Keratinocyte (primary cell): ENCODE data around the gene WDR77. TPM values are rescaled to one million over a fixed set of nuclear protein-coding genes. Genes with fewer than 3 reads are reported as not detected.

ENCODE experiments used
- DNase-seq: peaks from one replicate; pipeline ENCODE4 v3.0.0-alpha.2; 2011; ENCODE audit warnings: low read depth, missing footprints, low spot score
- FAIRE-seq: peaks from 2 replicates; lab custom pipeline; 2011; peaks lifted over from hg19 to GRCh38; lab: Jason Lieb, UNC
- H2AFZ ChIP-seq: 2 replicates; pipeline ENCODE4 v1.6.0; 2012; ENCODE audit warnings: low read length, control low read depth, inconsistent platforms; ENCODE audit not compliant: control insufficient read depth
- H3K27ac ChIP-seq: 2 replicates; pipeline ENCODE4 v1.5.1; 2011; ENCODE audit warnings: low read length; ENCODE audit not compliant: control insufficient read depth, insufficient read depth
- H3K27me3 ChIP-seq: 3 replicates; pipeline ENCODE4 v1.6.0; 2011; ENCODE audit warnings: low read length; ENCODE audit not compliant: control insufficient read depth, insufficient read depth; ENCODE audit errors: extremely low read depth
- H3K36me3 ChIP-seq, 2 experiments: 2 replicates in 1 of 2; 3 replicates in 1 of 2; pipeline ENCODE4 v1.5.1; 2011; ENCODE audit warnings: low read length in 2 of 2, mild to moderate bottlenecking in 1 of 2; ENCODE audit not compliant: control insufficient read depth in 2 of 2, insufficient read depth in 2 of 2; ENCODE audit errors: extremely low read depth in 1 of 2
- H3K4me1 ChIP-seq: 3 replicates; pipeline ENCODE4 v1.5.1; 2011; ENCODE audit warnings: low read length; ENCODE audit not compliant: control insufficient read depth, insufficient read depth; ENCODE audit errors: extremely low read depth
- H3K4me2 ChIP-seq: 3 replicates; pipeline ENCODE4 v1.6.0; 2011; ENCODE audit warnings: low read depth, low read length; ENCODE audit not compliant: control insufficient read depth, insufficient read depth; ENCODE audit errors: extremely low read depth
- H3K4me3 ChIP-seq, 3 experiments: fragments of 200-600 bp in 1 of 3; sonication (generic) in 1 of 3; 2 replicates in 2 of 3; 3 replicates in 1 of 3; pipeline ENCODE4 v1.5.1; 2011 to 2016; ENCODE audit warnings: low read length in 3 of 3, mild to moderate bottlenecking in 3 of 3, control low read depth in 2 of 3, inconsistent platforms in 1 of 3, low read depth in 1 of 3, mixed read lengths in 1 of 3, mixed run types in 1 of 3, moderate library complexity in 1 of 3; ENCODE audit not compliant: control insufficient read depth in 2 of 3, insufficient read depth in 2 of 3; ENCODE audit errors: extremely low read depth in 1 of 3
- H3K79me2 ChIP-seq: 2 replicates; pipeline ENCODE4 v1.6.0; 2012; ENCODE audit warnings: low read length; ENCODE audit not compliant: control insufficient read depth, insufficient read depth
- H3K9ac ChIP-seq: 3 replicates; pipeline ENCODE4 v1.6.0; 2011; ENCODE audit warnings: low read length; ENCODE audit not compliant: control insufficient read depth, insufficient read depth; ENCODE audit errors: extremely low read depth
- H3K9me1 ChIP-seq: 3 replicates; pipeline ENCODE4 v1.6.0; 2011; ENCODE audit warnings: low read length; ENCODE audit not compliant: control insufficient read depth, insufficient read depth; ENCODE audit errors: extremely low read depth
- H3K9me3 ChIP-seq: 2 replicates; pipeline ENCODE4 v1.5.1; 2012; ENCODE audit warnings: low read depth, low read length; ENCODE audit not compliant: control insufficient read depth
- H4K20me1 ChIP-seq: 3 replicates; pipeline ENCODE4 v1.6.0; 2011; ENCODE audit warnings: low read length; ENCODE audit not compliant: control insufficient read depth, insufficient read depth; ENCODE audit errors: extremely low read depth
- EZH2 ChIP-seq: IDR thresholded peaks from one replicate; pipeline ENCODE4 v1.6.1; 2012; ENCODE audit warnings: inconsistent platforms, mild to moderate bottlenecking, low read length, moderate library complexity
- dilution Hi-C: fragments of 300-500 bp; cut with MboI; formaldehyde crosslinking; loops from one replicate; pipeline ENCODE4 v1.7.0; 2020; ENCODE audit warnings: low sequenced_read_pairs; ENCODE audit not compliant: extremely low pct_ligation_motif_present
- polyA plus RNA-seq, 5 experiments: library from polyadenylated mRNA; depleted of rRNA in 3 of 5; stranded (reverse) in 3 of 5; stranded (forward) in 1 of 5; unstranded in 1 of 5; fragments of >200 nt; gene quantifications; 1 replicate in 1 of 5; 2 replicates in 3 of 5; 3 replicates in 1 of 5; pipeline versions ENCODE4 v1.2.1 to v1.2.3, GENCODE V29; 2011 to 2012; ENCODE audit warnings: missing spikeins in 2 of 5, low read depth in 1 of 5, low replicate concordance in 1 of 5
- TF ChIP-seq, protein P1 (sequence below), 3 experiments: IDR thresholded peaks in 1 of 3; conservative IDR thresholded peaks in 1 of 3; optimal IDR thresholded peaks in 1 of 3; 2 replicates in 2 of 3; 3 replicates in 1 of 3; pipeline versions ENCODE3 to v1.5.1; 2011; ENCODE audit warnings: low read length in 3 of 3, mild to moderate bottlenecking in 3 of 3, moderate library complexity in 2 of 3, control low read depth in 1 of 3, inconsistent platforms in 1 of 3; ENCODE audit not compliant: insufficient read depth in 2 of 3; ENCODE audit errors: extremely low read depth in 1 of 3

The WDR77 gene
- polyA plus RNA-seq, 1 donor (not counting 4 experiments of a cell fraction or from before 2014, with no cell fraction given) = 110 TPM

DNA sequence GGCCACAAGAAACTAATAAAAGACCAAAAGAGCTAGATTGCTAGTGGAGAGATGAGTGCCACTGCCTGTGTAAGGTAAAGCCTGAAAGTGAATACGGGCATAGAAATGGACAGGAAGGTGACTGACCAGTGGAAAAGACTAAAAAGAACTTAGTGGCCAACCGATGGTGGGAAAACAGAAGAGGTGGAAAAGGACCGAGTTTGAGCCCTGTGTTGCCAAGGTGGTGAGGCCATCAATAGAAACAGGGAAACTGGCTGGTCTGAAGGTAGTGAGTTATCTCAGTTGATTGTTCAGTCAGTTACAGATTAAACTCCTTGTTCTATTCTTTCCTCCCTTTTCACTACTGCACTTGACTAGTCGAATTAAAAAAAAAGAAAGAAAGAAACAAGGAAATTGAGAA, 2.5 kb downstream of the WDR77 start:
- H3K27me3 ChIP-seq = no peaks in the 10 kb centered on the region
- no peaks in the 10 kb centered on the region for H3K9me3 ChIP-seq
- FAIRE-seq (no peak), DNase-seq (no peak)
- TF ChIP-seq, protein P1, sequence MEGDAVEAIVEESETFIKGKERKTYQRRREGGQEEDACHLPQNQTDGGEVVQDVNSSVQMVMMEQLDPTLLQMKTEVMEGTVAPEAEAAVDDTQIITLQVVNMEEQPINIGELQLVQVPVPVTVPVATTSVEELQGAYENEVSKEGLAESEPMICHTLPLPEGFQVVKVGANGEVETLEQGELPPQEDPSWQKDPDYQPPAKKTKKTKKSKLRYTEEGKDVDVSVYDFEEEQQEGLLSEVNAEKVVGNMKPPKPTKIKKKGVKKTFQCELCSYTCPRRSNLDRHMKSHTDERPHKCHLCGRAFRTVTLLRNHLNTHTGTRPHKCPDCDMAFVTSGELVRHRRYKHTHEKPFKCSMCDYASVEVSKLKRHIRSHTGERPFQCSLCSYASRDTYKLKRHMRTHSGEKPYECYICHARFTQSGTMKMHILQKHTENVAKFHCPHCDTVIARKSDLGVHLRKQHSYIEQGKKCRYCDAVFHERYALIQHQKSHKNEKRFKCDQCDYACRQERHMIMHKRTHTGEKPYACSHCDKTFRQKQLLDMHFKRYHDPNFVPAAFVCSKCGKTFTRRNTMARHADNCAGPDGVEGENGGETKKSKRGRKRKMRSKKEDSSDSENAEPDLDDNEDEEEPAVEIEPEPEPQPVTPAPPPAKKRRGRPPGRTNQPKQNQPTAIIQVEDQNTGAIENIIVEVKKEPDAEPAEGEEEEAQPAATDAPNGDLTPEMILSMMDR (optimal IDR thresholded peaks at IDR 0.05 in 1 of 3, IDR thresholded peaks at IDR 0.05 in 1 of 3, conservative IDR thresholded peaks at IDR 0.05 in 1 of 3; ENCODE audit: extremely low read depth in 1 of 3, insufficient read depth in 2 of 3, low read length in 3 of 3) = no peak
- no peak for TF ChIP-seq EZH2
- no peak overlapping the region for H3K9ac ChIP-seq
- H4K20me1 ChIP-seq = peaks cover 6% of the 10 kb centered on the region
- H3K4me2 ChIP-seq = no peak overlapping the region
- H3K4me1 ChIP-seq = peaks cover 29% of the 10 kb centered on the region
- no peak overlapping the region for H3K27ac ChIP-seq
- H3K36me3 ChIP-seq = peaks cover 18 to 41% of the 10 kb centered on the region in 2 experiments
- H3K4me3 ChIP-seq = no peak overlapping the region
- dilution Hi-C loops = no loop called here
- no peaks in the 10 kb centered on the region for H3K9me1 ChIP-seq
- H3K79me2 ChIP-seq = peaks cover 62% of the 10 kb centered on the region
- no peak overlapping the region for H2AFZ ChIP-seq

DNA sequence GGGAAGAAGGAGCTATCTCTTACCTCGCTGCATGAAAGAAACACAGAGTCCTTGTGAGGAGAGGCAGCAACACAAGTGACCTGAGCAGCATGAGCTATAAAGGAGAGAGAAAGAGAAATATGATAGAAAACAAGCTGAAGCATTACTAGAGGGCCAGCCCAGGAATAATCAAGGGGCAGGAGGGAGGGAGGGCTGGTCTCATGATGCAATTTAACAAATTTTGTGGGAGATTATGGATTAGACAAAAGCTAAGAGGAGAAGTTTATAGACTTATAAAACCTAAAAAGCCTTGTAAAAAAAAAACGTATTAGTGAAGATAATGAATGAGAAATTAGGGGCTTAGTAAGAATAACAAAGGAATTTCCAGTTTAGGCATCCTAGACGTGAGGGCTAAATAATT, 5.0 kb downstream of the WDR77 start:
- TF ChIP-seq EZH2 = no peak
- TF ChIP-seq, protein P1 (optimal IDR thresholded peaks at IDR 0.05 in 1 of 3, IDR thresholded peaks at IDR 0.05 in 1 of 3, conservative IDR thresholded peaks at IDR 0.05 in 1 of 3; ENCODE audit: extremely low read depth in 1 of 3, insufficient read depth in 2 of 3, low read length in 3 of 3) = no peak
- H3K27ac ChIP-seq = no peak overlapping the region
- FAIRE-seq (no peak), DNase-seq (no peak)
- peaks cover 17% of the 10 kb centered on the region for H3K4me1 ChIP-seq
- no peaks in the 10 kb centered on the region for H3K9me3 ChIP-seq
- H2AFZ ChIP-seq = no peak overlapping the region
- dilution Hi-C loops = no loop called here
- no peak overlapping the region for H3K4me2 ChIP-seq
- no peak overlapping the region for H3K4me3 ChIP-seq
- peaks cover 26 to 57% of the 10 kb centered on the region in 2 experiments for H3K36me3 ChIP-seq
- no peaks in the 10 kb centered on the region for H3K27me3 ChIP-seq
- H3K9me1 ChIP-seq = no peaks in the 10 kb centered on the region
- H4K20me1 ChIP-seq = peaks cover 6% of the 10 kb centered on the region
- H3K9ac ChIP-seq = no peak overlapping the region
- H3K79me2 ChIP-seq = peaks cover 39% of the 10 kb centered on the region
